HepG2 (cell line): ENCODE measurements around the gene GNPDA2. TPM values are rescaled to one million over a fixed set of nuclear protein-coding genes. Genes with fewer than 3 reads are reported as not detected.

ENCODE experiments used
- FLYWCH1 ChIP-seq: sonication (generic); formaldehyde crosslinking; IDR thresholded peaks from 2 replicates; pipeline ENCODE4 v1.8.1; 2023; ENCODE audit warnings: mild to moderate bottlenecking, missing genetic modification reagents
- FOXO1 ChIP-seq: sonication (generic); formaldehyde crosslinking; IDR thresholded peaks from 2 replicates; pipeline ENCODE4 v1.4.0; 2020; ENCODE audit warnings: missing genetic modification reagents
- MAZ ChIP-seq, 2 experiments: sonication (generic) in 1 of 2; formaldehyde crosslinking in 1 of 2; IDR thresholded peaks; 2 replicates each; pipeline versions ENCODE4 v1.5.0 to v1.6.1; 2012 to 2020; ENCODE audit warnings: low read depth in 2 of 2, mild to moderate bottlenecking in 2 of 2, borderline replicate concordance in 1 of 2, improper control_type of control experiment in 1 of 2, low read length in 1 of 2, missing genetic modification reagents in 1 of 2, moderate library complexity in 1 of 2
- MYNN ChIP-seq: sonication (generic); formaldehyde crosslinking; IDR thresholded peaks from 2 replicates; pipeline ENCODE4 v1.4.0; 2020; ENCODE audit warnings: mild to moderate bottlenecking, low read depth, missing genetic modification reagents
- PHF21A ChIP-seq: sonication (generic); formaldehyde crosslinking; IDR thresholded peaks from 2 replicates; pipeline ENCODE4 v1.5.0; 2020; ENCODE audit warnings: mild to moderate bottlenecking, missing genetic modification reagents
- RFXAP ChIP-seq: sonication (generic); formaldehyde crosslinking; IDR thresholded peaks from 2 replicates; pipeline ENCODE4 v1.4.0; 2020; ENCODE audit warnings: missing genetic modification reagents, borderline replicate concordance
- RXRB ChIP-seq: IDR thresholded peaks from 2 replicates; pipeline ENCODE4 v1.6.1; 2016; ENCODE audit warnings: borderline replicate concordance, missing genetic modification reagents, missing compliant biosample characterization
- SCMH1 ChIP-seq: sonication (generic); formaldehyde crosslinking; IDR thresholded peaks from 2 replicates; pipeline ENCODE4 v1.9.0; 2021; ENCODE audit warnings: missing genetic modification reagents, mild to moderate bottlenecking, borderline replicate concordance
- SIX4 ChIP-seq: sonication (generic); formaldehyde crosslinking; IDR thresholded peaks from 2 replicates; pipeline ENCODE4 v1.4.0; 2020; ENCODE audit warnings: missing genetic modification reagents
- SMAD1 ChIP-seq: sonication (generic); formaldehyde crosslinking; IDR thresholded peaks from 2 replicates; pipeline ENCODE4 v1.4.0; 2020; ENCODE audit warnings: missing genetic modification reagents, low read depth, mild to moderate bottlenecking, borderline replicate concordance
- SMAD9 ChIP-seq: sonication (generic); formaldehyde crosslinking; IDR thresholded peaks from 2 replicates; pipeline ENCODE4 v1.5.1; 2020; ENCODE audit warnings: mild to moderate bottlenecking, missing genetic modification reagents
- ZNF790 ChIP-seq: sonication (generic); formaldehyde crosslinking; IDR thresholded peaks from 2 replicates; pipeline ENCODE4 v1.8.0; 2022; ENCODE audit warnings: missing genetic modification reagents, mild to moderate bottlenecking, borderline replicate concordance
- ZSCAN31 ChIP-seq: sonication (generic); formaldehyde crosslinking; IDR thresholded peaks from 2 replicates; pipeline ENCODE4 v1.5.0; 2020; ENCODE audit warnings: low read depth, mild to moderate bottlenecking, missing genetic modification reagents
- polyA plus RNA-seq, 8 experiments: library from polyadenylated mRNA; depleted of rRNA in 3 of 8; stranded (reverse) in 7 of 8; unstranded in 1 of 8; fragments of >200 nt; fragmentation: Illumina TruSeq in 4 of 8; extraction: Trizol in 4 of 8; gene quantifications; 2 replicates each; pipeline versions ENCODE4 v1.2.1 to v1.2.3, GENCODE V29; 2011 to 2016; ENCODE audit warnings: low read depth in 4 of 8, missing spikeins in 1 of 8, mixed read lengths in 1 of 8; ENCODE audit not compliant: insufficient read depth in 1 of 8
- total RNA-seq, 5 experiments: library from RNA; depleted of rRNA; stranded (reverse); fragments of >200 nt; fragmentation: Illumina TruSeq; extraction: Trizol; gene quantifications; 2 replicates each; pipeline ENCODE4 v1.2.3, GENCODE V29; 2016; ENCODE audit warnings: low read depth in 1 of 5
- TF ChIP-seq, protein P1 (sequence below): sonication (generic); formaldehyde crosslinking; IDR thresholded peaks from 2 replicates; pipeline ENCODE4 v1.5.1; 2020; ENCODE audit warnings: mild to moderate bottlenecking, missing genetic modification reagents
- TF ChIP-seq, protein P2 (sequence below): IDR thresholded peaks from 2 replicates; pipeline ENCODE4 v1.6.1; 2016; ENCODE audit warnings: mild to moderate bottlenecking, missing biosample characterization, missing genetic modification reagents
- TF ChIP-seq, protein P3 (sequence below): sonication (generic); formaldehyde crosslinking; IDR thresholded peaks from 2 replicates; pipeline ENCODE4 v1.4.0; 2020; ENCODE audit warnings: mild to moderate bottlenecking, low read depth, missing genetic modification reagents
- TF ChIP-seq, protein P4 (sequence below): sonication (generic); formaldehyde crosslinking; IDR thresholded peaks from 2 replicates; pipeline ENCODE4 v1.9.0; 2021; ENCODE audit warnings: missing genetic modification reagents, mild to moderate bottlenecking, borderline replicate concordance
- TF ChIP-seq, protein P5 (sequence below): sonication (generic); formaldehyde crosslinking; IDR thresholded peaks from 2 replicates; pipeline ENCODE4 v1.4.0; 2020; ENCODE audit warnings: missing genetic modification reagents, borderline replicate concordance

The GNPDA2 gene
- total and polyA plus RNA-seq, 2 of the 13 experiments (the other 11 are each of a cell fraction or from before 2014, with no cell fraction given) = 5.4 to 9.0 TPM

DNA sequence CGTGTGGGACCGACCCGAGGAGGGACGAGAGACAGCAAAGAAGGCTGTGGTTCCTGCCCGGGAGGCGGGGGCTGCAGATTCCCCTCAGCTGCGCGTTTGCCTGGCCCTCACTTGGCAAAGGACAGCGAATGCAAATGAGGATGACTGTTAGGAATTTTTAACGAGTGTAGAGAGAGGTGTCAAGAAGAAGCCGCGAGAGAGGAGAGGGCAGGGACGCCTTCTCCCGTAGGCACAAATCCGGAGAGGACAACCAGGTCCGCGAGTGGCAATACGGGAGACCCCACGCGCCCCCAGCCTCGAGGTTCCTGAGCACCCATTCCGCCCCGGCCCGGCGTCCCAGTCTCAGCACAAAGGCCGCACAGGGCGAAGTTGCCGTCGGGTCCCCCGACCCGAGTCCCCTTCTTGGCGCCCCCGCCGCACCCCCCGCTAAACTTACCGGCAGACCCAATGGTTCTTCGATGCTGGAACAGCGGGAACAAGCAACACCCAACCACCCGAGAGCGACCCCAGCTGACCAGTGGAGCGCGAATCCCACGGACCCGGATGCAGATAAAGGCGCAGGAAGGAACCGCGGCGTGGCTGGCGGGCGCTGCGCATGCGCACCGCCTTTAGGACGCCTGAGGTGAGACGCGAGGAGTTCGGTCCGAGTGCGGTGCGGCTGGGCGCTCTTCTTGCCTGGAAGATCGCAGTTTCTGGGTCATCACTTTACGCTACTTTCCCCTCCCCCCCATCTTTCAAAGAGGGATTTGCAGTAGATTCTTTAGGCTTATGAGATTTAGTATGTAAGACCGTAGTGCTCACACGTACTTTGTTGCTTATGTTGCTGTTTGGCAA lies at the start of gene GNPDA2 (continued):
- TF ChIP-seq, protein P1, sequence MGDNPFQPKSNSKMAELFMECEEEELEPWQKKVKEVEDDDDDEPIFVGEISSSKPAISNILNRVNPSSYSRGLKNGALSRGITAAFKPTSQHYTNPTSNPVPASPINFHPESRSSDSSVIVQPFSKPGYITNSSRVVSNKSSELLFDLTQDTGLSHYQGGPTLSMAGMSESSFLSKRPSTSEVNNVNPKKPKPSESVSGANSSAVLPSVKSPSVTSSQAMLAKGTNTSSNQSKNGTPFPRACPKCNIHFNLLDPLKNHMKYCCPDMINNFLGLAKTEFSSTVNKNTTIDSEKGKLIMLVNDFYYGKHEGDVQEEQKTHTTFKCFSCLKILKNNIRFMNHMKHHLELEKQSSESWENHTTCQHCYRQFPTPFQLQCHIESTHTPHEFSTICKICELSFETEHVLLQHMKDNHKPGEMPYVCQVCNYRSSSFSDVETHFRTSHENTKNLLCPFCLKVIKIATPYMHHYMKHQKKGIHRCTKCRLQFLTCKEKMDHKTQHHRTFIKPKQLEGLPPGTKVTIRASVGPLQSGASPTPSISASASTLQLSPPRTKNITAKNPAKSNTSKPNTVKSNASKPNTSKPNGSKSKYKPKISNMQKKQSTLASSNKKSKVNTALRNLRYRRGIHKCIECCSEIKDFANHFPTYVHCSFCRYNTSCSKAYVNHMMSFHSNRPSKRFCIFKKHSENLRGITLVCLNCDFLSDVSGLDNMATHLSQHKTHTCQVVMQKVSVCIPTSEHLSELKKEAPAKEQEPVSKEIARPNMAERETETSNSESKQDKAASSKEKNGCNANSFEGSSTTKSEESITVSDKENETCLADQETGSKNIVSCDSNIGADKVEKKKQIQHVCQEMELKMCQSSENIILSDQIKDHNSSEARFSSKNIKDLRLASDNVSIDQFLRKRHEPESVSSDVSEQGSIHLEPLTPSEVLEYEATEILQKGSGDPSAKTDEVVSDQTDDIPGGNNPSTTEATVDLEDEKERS (CRISPR knock-in tag) = peak; percentile 23; the same call in 1 of the 2 replicates
- 0 out of 2 replicates have a peak, but pooled peaks have one; percentile 38 for TF ChIP-seq FOXO1 (CRISPR knock-in tag)
- peak; percentile 60; the same call in 1 of the 2 replicates for TF ChIP-seq PHF21A
- TF ChIP-seq MYNN (CRISPR knock-in tag) = no peak
- TF ChIP-seq RXRB (CRISPR knock-in tag) = peak; percentile 50; the same call in 1 of the 2 replicates
- no peak for TF ChIP-seq SMAD1 (CRISPR knock-in tag)
- TF ChIP-seq, protein P2, sequence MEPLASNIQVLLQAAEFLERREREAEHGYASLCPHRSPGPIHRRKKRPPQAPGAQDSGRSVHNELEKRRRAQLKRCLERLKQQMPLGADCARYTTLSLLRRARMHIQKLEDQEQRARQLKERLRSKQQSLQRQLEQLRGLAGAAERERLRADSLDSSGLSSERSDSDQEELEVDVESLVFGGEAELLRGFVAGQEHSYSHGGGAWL (CRISPR knock-in tag) = peak; percentile 79; the same call in 1 of the 2 replicates
- TF ChIP-seq MAZ (IDR thresholded peaks at IDR 0.05; ENCODE audit: borderline replicate concordance, low read depth, low read length) = peak; percentile 14; the same call in 1 of the 2 replicates
- TF ChIP-seq MAZ (CRISPR knock-in tag; IDR thresholded peaks at IDR 0.05; ENCODE audit: low read depth) = peak; percentile 72; the same call in 1 of the 2 replicates
- TF ChIP-seq, protein P3, sequence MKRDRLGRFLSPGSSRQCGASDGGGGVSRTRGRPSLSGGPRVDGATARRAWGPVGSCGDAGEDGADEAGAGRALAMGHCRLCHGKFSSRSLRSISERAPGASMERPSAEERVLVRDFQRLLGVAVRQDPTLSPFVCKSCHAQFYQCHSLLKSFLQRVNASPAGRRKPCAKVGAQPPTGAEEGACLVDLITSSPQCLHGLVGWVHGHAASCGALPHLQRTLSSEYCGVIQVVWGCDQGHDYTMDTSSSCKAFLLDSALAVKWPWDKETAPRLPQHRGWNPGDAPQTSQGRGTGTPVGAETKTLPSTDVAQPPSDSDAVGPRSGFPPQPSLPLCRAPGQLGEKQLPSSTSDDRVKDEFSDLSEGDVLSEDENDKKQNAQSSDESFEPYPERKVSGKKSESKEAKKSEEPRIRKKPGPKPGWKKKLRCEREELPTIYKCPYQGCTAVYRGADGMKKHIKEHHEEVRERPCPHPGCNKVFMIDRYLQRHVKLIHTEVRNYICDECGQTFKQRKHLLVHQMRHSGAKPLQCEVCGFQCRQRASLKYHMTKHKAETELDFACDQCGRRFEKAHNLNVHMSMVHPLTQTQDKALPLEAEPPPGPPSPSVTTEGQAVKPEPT (CRISPR knock-in tag) = peak; percentile 77; the same call in 1 of the 2 replicates
- 0 out of 2 replicates have a peak, but pooled peaks have one; percentile 54 for TF ChIP-seq FLYWCH1 (CRISPR knock-in tag)
- TF ChIP-seq ZNF790 = peak; percentile 93; the same call in 1 of the 2 replicates
- peak; percentile 74; the same call in 1 of the 2 replicates for TF ChIP-seq ZSCAN31 (CRISPR knock-in tag)
- TF ChIP-seq, protein P4, sequence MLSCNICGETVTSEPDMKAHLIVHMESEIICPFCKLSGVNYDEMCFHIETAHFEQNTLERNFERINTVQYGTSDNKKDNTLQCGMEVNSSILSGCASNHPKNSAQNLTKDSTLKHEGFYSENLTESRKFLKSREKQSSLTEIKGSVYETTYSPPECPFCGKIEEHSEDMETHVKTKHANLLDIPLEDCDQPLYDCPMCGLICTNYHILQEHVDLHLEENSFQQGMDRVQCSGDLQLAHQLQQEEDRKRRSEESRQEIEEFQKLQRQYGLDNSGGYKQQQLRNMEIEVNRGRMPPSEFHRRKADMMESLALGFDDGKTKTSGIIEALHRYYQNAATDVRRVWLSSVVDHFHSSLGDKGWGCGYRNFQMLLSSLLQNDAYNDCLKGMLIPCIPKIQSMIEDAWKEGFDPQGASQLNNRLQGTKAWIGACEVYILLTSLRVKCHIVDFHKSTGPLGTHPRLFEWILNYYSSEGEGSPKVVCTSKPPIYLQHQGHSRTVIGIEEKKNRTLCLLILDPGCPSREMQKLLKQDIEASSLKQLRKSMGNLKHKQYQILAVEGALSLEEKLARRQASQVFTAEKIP (CRISPR knock-in tag) = no peak
- no peak for TF ChIP-seq SCMH1 (CRISPR knock-in tag)
- no peak for TF ChIP-seq SMAD9 (CRISPR knock-in tag)
- peak; percentile 71; the same call in 1 of the 2 replicates for TF ChIP-seq RFXAP
- TF ChIP-seq, protein P5, sequence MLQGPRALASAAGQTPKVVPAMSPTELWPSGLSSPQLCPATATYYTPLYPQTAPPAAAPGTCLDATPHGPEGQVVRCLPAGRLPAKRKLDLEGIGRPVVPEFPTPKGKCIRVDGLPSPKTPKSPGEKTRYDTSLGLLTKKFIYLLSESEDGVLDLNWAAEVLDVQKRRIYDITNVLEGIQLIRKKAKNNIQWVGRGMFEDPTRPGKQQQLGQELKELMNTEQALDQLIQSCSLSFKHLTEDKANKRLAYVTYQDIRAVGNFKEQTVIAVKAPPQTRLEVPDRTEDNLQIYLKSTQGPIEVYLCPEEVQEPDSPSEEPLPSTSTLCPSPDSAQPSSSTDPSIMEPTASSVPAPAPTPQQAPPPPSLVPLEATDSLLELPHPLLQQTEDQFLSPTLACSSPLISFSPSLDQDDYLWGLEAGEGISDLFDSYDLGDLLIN (CRISPR knock-in tag) = 0 out of 2 replicates have a peak, but pooled peaks have one; percentile 30
- TF ChIP-seq SIX4 (CRISPR knock-in tag) = no peak
